Epithelial cell of prostate (primary cell): Measurements from ENCODE around the gene MACROD2.
"Not testable (repeated sequence)": the region's sequence is repeated elsewhere in the genome, so short reads cannot be mapped to it uniquely, and the experiment has no call there.

Experiments
- DNase-seq: peaks from one replicate; pipeline ENCODE4 v3.0.0-alpha.2; 2011; ENCODE audit warnings: low read depth, low spot score
- H3K27ac ChIP-seq: fragments of 450-650 bp; 2 replicates; pipeline ENCODE4 v1.5.1; 2017; ENCODE audit warnings: mild to moderate bottlenecking

The MACROD2 gene

DNA sequence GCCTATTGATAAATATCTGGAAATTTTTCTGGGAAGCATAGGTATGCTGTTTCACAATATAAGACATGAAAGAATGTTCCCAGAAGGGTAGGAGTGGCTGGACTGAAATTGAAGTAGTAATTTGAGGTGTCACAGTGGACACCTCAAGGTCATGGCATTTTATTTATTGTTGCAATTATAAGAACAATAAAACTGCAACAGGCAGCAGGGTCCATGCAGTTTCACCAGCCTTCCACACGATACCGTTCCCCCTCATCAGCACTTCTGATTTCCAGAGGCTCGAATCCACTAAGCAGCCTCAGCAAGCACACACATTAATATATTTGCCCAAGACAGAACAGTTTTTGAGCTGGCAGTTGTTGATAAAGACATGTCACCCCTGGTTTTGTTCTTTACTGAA, 1540.5 kb downstream of the MACROD2 start:
- DNase-seq, result no peak
- H3K27ac ChIP-seq, result no peak overlapping the region

- H3K27ac ChIP-seq, DNase-seq: not testable (repeated sequence)
Measured at GRCh38 chr20:15537200-15537599, 1541.9 kb downstream of the MACROD2 start.

DNA sequence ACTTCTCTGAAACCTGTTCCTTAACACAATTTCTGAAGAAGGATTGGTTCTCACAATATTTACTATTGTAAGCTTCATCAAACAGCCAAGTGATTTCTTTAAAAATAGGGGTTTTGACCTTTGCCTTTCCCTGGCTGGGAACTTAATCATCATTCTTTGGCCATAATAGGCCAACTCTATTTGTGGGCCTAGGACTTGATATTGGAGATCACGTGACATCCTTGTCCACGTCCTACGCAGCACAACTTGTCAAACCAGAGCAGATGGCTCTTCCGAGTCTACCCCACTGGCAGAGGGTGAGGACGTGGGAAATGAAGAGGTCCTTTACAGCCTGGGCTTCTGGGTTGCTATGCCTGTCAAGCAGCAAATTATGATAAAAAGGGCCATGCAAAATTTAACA, 1547.3 kb downstream of the MACROD2 start:
- no peak for DNase-seq
- no peak overlapping the region for H3K27ac ChIP-seq

DNA sequence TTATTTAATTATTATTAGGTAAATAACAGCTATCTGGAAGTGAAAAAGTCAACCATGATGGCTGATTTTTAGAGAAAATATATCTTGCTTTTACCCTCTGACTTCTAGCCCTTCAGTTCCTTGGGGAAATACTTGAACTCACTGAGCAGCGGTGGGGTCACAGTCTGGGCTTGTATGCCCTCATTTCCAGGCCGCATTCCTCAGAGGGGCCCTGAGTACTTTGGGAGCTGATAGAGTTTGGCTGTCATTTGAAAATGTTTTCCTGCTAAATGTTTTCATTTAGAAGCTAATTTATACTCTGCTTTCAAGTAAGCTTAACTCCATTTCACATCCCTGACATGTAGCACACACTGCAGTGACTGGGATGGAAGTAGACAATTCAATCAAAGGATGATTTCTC, 1549.4 kb downstream of the MACROD2 start:
- H3K27ac ChIP-seq, result no peak overlapping the region
- no peak for DNase-seq

DNA sequence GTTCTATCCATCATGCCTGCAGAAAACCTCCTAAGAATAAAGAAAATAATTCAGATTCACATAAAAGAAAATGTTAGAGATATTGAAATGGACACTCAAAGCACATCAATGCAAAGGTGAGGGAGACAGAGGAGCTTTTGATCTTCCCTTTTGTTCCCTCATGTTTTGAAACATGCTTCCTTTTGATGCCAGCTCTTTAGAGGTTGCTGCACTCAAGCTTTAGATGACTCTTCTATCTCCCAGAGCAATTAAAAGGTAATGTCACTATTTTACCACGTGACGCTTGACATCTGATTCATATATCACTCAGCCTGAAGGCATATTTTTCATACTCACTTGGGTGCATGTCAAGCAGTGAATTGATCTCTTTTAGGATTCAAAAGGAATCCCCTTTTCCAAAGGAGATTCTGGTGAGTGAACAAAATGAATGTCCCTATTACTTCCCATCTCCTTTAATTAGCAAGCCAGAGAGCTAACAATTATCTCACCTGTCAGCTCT, 1551.3 kb downstream of the MACROD2 start:
- no peak for DNase-seq
- no peak overlapping the region for H3K27ac ChIP-seq

GRCh38 chr20:15547119-15547518, 1551.8 kb downstream of the MACROD2 start:
- DNase-seq, result no peak
- no peak overlapping the region for H3K27ac ChIP-seq

DNA sequence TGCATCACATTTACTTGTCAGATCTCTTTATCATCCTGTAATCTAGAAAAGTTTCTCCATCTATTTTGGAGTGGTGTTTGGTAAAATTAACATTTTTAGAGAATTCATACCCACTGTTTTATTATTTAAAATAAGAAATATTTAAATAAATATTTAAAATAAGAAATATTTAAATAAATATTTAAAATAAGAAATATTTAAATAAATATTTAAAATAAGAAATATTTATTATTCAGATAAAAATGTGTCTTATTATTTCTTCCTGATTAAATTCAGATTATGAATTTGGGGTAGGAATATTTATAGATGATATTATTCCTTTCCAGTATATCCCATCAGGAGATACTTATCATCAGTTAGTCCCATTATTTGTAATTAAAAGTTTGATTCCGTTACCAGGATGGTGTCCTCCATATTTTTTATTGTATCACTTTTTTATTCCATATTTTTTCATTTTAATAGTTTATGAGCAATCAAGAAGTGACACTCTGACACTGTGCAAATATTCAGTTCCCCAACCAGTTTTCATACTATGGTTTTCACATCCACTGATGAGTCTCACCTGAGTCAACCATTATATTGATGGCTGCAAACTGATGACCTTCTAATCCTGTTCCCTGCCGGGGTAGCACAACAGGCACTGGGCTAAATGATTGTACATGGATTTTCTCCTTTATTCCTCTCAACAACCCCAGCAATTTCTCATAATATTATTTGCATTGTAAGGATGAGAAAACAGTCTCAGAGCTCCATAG, 1555.0 kb downstream of the MACROD2 start:
- H3K27ac ChIP-seq, result no peak overlapping the region
- DNase-seq, result no peak

DNA sequence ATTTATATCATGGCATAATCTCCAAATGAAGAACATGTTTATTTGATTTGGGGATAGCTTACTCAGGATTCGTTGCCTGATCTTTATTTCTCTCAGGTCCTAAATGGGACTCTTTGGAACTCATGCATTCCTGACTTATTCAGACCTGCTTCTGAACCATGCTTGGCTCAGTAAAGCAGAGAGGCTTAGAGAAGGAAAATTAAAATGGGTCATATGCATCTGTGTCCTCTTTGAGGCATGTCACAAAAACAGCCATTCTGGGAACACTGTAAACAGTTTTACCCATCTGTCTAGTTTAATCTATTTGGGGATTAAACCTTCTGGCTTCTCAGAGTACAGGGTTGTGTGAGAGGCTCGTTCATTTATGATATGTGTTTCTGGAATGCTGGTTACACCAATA, 1560.6 kb downstream of the MACROD2 start:
- DNase-seq, result no peak
- H3K27ac ChIP-seq, result no peak overlapping the region

DNA sequence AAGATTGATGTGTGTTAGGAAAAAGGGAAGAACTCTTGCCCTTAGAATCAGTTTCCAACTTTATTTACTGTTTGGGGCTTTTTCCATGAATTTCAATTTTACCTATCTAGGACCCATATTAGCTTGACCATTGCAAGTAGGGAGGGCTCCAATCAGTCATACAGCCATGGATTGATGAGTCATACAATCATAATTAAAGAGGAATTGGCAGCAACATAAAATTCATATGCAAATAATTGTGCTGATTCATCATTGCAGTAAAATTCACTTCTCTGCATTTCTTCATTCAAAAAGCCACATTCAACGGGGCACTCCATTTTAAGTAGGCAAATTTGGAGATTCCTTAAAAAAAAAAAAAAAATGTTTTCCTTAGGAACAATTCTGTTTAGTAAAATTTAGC, 1561.6 kb downstream of the MACROD2 start:
- no peak overlapping the region for H3K27ac ChIP-seq
- no peak for DNase-seq

- DNase-seq, result no peak
- H3K27ac ChIP-seq, result no peak overlapping the region
Measured at GRCh38 chr20:15561070-15561569, 1565.8 kb downstream of the MACROD2 start.

GRCh38 chr20:15561707-15562404, 1566.5 kb downstream of the MACROD2 start:
- H3K27ac ChIP-seq, result no peak overlapping the region
- no peak for DNase-seq

DNA sequence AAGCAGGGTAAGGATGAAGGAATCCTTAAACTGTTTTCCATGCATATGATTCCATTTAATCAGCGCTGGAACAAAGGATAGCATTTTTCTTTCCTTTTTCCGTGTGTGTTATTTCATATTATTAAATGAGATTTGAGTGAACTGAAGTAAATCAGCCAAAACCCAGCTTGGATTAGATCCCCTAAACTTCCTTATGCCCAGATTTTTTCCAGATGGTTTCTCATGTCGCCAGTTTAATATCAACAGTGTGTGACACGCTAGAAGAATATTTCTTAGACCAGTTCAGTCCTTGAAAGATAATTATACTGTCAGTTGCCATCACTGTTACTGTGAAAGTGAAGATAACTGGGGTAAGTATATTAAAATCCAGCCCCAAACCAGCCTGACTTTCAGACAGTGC, 1568.5 kb downstream of the MACROD2 start:
- no peak overlapping the region for H3K27ac ChIP-seq
- DNase-seq, result no peak

GRCh38 chr20:15564981-15565380, 1569.7 kb downstream of the MACROD2 start:
- no peak for DNase-seq
- H3K27ac ChIP-seq, result no peak overlapping the region

DNA sequence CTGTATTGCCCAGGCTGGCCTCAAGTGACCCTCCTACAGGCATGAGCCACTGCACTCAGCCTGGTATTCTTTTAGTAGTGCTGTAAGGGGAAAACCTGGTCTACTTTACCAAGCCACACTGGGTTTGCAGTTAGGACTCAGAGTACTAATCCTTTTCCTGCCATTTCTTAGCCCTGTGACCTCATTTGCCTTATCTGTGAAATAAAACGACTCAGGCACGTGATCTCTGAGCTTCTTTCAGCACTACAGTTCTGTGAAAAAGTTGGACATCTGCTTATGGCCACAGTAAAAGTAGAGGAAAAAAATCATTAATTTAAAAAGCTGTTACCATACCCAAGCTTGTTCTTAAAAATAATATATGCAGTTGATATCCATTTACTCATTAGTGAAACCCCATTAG, 1570.5 kb downstream of the MACROD2 start:
- no peak overlapping the region for H3K27ac ChIP-seq
- DNase-seq, result no peak

DNA sequence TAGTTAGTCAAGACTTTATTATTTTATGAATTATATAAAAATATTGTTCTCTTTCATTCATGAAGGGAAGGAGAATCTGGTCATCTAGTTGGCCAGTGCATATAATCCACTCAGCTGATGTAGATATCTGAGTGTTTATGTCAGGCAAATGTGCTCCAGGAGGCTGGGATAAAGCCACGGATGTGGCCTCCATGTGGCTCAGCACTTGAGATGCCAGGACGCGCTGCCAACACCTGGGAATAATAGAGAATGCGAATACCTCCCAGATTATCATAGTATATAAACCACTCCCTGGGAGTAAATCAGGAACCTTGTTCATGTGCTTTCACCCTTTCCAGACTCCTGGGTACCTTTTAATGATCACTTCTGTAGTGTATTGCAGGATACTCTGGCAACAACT, 1571.9 kb downstream of the MACROD2 start:
- no peak overlapping the region for H3K27ac ChIP-seq
- no peak for DNase-seq

DNA sequence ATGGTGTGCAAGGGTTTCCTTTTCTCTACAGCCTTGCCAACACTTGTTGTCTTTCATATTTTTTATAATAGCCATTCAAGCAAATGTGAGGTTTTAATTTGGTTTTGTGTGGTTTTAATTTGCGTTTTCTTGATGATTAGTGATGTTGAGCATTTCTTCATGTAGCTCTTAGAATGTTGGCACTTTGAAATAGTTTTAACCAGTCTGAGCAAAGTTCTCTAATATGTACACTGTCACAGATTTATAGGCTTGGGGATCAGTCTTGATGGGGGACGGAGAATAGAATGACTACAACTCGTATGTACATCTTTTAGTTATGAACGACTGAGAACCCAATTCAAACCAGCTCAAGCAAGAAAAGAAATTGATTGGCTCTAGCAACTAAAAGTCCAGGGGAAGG, 1574.8 kb downstream of the MACROD2 start:
- no peak for DNase-seq
- no peak overlapping the region for H3K27ac ChIP-seq

DNA sequence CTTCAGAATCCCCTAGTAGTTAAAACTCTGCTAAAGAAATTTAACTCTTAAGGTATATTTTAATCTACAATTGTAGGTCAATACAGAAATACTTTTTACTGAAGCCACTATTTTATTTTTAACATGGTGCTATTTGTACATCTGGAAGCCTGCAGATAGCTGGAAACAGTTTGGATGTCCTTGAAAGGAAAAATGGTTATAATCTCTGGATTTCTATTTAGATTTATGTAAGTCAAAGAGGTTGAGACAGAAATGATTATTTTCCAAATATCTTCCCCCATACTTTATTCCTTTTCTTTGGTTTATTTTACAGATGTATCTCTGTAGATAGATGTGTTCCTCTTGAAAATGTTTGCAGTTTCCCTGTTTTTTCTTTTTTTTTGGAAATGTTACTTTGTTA, 1575.7 kb downstream of the MACROD2 start:
- H3K27ac ChIP-seq, result no peak overlapping the region
- no peak for DNase-seq

DNA sequence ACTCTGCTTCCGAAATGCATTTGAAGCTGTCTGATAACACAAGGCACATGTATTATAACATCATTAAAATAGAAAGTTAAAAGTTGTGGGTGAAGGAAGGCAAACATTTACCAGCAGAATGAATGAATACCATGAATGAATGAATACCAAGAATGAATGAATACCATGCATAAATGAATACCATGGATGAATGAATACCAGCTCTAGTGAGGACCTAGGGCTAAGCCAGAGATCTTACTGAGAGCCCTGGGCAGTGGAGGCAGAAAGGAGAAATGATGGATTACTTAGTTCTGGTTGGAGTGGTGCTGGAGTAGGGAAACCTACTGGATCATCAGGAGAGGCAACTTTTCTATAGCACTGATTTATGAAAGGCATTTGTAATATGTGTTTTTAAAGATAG, 1579.9 kb downstream of the MACROD2 start:
- no peak for DNase-seq
- no peak overlapping the region for H3K27ac ChIP-seq

DNA sequence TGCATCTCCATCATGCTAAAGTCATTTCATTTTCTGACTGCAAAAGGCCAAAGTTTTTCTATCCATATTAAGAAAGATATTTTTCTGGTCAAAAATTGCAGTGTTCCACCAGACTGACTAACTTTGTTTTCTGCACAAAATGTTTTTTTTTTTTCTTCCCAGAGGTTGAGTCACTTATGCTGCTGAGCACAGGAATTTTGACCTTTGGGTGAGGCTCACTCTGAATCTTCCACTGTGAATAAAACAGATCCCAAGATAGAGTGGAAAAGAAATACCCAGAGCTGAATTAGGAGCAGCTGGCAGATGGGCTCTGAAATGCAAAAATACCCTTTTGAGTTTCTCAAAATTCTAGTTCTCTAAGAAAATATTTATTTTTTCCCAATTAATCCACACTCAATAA, 1581.1 kb downstream of the MACROD2 start:
- DNase-seq, result no peak
- H3K27ac ChIP-seq, result no peak overlapping the region

DNA sequence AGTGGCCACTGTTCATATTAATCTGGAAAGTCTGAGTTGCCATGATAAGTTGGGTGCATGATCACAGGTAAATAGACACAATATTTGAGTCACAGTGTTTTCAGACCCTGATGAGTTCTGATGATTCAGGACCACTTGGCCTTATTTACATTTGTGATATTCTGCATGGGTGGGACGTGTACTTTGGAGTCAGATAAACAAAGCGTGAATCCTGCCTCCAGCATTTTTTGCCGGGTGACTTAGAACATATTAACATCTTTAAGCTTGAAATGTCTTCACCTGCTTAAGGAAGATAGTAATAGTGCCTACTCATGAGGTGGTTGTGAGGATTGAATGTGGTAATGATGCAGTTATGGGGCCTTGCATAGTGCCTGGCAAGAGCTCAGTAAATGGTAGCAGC, 1582.8 kb downstream of the MACROD2 start:
- H3K27ac ChIP-seq, result no peak overlapping the region
- DNase-seq, result no peak

- H3K27ac ChIP-seq, result no peak overlapping the region
- DNase-seq, result no peak
Measured at GRCh38 chr20:15579688-15580087, 1584.4 kb downstream of the MACROD2 start.
